K562 (cell line): Measurements from ENCODE around the gene MIDN.

Source experiments
- CEBPG ChIP-seq, 3 experiments: fragments of 200-800 bp in 1 of 3; sonication (Bioruptor generic) in 1 of 3; sonication (generic) in 1 of 3; formaldehyde crosslinking in 1 of 3; IDR thresholded peaks in 2 of 3; conservative IDR thresholded peaks in 1 of 3; 2 replicates each; pipeline versions ENCODE4 v1.6.1 to v1.8.0; 2016 to 2022; ENCODE audit warnings: missing compliant biosample characterization in 2 of 3, missing genetic modification characterization in 2 of 3, mild to moderate bottlenecking in 1 of 3, missing genetic modification reagents in 1 of 3
- POLR2AphosphoS5 ChIP-seq: IDR thresholded peaks from 2 replicates; pipeline ENCODE4 v1.6.1; 2011; ENCODE audit warnings: mild to moderate bottlenecking, low read depth, low read length, moderate library complexity; ENCODE audit not compliant: control insufficient read depth, insufficient read depth
- ZHX1 ChIP-seq: fragments of 150-350 bp; conservative IDR thresholded peaks from 2 replicates; pipeline ENCODE4 v1.6.1; 2014; ENCODE audit warnings: low read length
- ZNF785 ChIP-seq: fragments of 250-450 bp; sonication (Bioruptor Pico); IDR thresholded peaks from 2 replicates; pipeline ENCODE4 v1.4.0; 2020; ENCODE audit warnings: mild to moderate bottlenecking

GRCh38 chr19:1267477-1268225, 19.3 kb downstream of the MIDN start:
- TF ChIP-seq POLR2AphosphoS5: no peak
- TF ChIP-seq CEBPG (CRISPR knock-in tag; IDR thresholded peaks at IDR 0.05): peak; percentile 81
- TF ChIP-seq CEBPG (tag; conservative IDR thresholded peaks at IDR 0.05 in 1 of 2, IDR thresholded peaks at IDR 0.05 in 1 of 2): no peak; a peak in 1 of 4 replicates
- TF ChIP-seq ZHX1: no peak
- no peak for TF ChIP-seq ZNF785 (CRISPR knock-in tag)
